ENCODE measurements around the gene CREM.

Gene CREM

GRCh38 chr10:35192645-35193249, 66.1 kb downstream of the CREM start:
- H3K4me1 Mint-ChIP-seq = peaks cover 26 to 36% of the 10 kb centered on the region in 2 donors
- no peak overlapping the region for H3K4me3 Mint-ChIP-seq
- peaks cover 25 to 36% of the 10 kb centered on the region in 2 donors for H3K36me3 Mint-ChIP-seq
- peak overlapping the region; percentile 10 for H3K27ac Mint-ChIP-seq
- DNase-seq = no peak
- ATAC-seq (replicated peaks) = no peak
- no peaks in the 10 kb centered on the region for H3K27me3 Mint-ChIP-seq
- H3K9me3 Mint-ChIP-seq = peaks cover 0 to 2% of the 10 kb centered on the region in 2 donors

GRCh38 chr10:35194471-35194870, 67.8 kb downstream of the CREM start:
- no peak for DNase-seq
- Mint-ChIP-seq H3K27me3 (no peaks in the 10 kb centered on the region), H3K27ac (peak overlapping the region; percentile 51), H3K4me3 (no peak overlapping the region), H3K4me1 (peaks cover 26 to 39% of the 10 kb centered on the region in 2 donors), H3K9me3 (peaks cover 0 to 2% of the 10 kb centered on the region in 2 donors), H3K36me3 (peaks cover 25 to 39% of the 10 kb centered on the region in 2 donors)
- ATAC-seq (replicated peaks) = no peak

GRCh38 chr10:35194906-35195305, 68.3 kb downstream of the CREM start:
- peak overlapping the region; percentile 99 for H3K27ac Mint-ChIP-seq
- peaks cover 22 to 39% of the 10 kb centered on the region in 2 donors for H3K36me3 Mint-ChIP-seq
- H3K27me3 Mint-ChIP-seq = no peaks in the 10 kb centered on the region
- peak overlapping the region; percentile 80 to 91 for H3K4me3 Mint-ChIP-seq
- H3K9me3 Mint-ChIP-seq = peaks cover 0 to 2% of the 10 kb centered on the region in 2 donors
- ATAC-seq (replicated peaks) = peak; percentile 18 to 28
- peaks cover 26 to 39% of the 10 kb centered on the region in 2 donors for H3K4me1 Mint-ChIP-seq
- DNase-seq = peak; percentile 23

GRCh38 chr10:35195361-35196306, 69.0 kb downstream of the CREM start:
- peak; percentile 93 for ATAC-seq (replicated peaks)
- Mint-ChIP-seq H3K4me1 (peaks cover 30 to 45% of the 10 kb centered on the region in 2 donors), H3K36me3 (peaks cover 21 to 44% of the 10 kb centered on the region in 2 donors), H3K27ac (peak overlapping the region; percentile 99), H3K4me3 (peak overlapping the region; percentile 80 to 91), H3K9me3 (peaks cover 0 to 2% of the 10 kb centered on the region in 2 donors), H3K27me3 (no peaks in the 10 kb centered on the region)
- DNase-seq = peak; percentile 84

GRCh38 chr10:35200487-35200886, 73.8 kb downstream of the CREM start:
- no peak overlapping the region for H3K4me3 Mint-ChIP-seq
- DNase-seq = no peak
- H3K9me3 Mint-ChIP-seq = no peaks in the 10 kb centered on the region
- H3K27me3 Mint-ChIP-seq = no peaks in the 10 kb centered on the region
- H3K27ac Mint-ChIP-seq = no peak overlapping the region
- H3K36me3 Mint-ChIP-seq = peaks cover 13 to 38% of the 10 kb centered on the region in 2 donors
- no peak for ATAC-seq (replicated peaks)
- H3K4me1 Mint-ChIP-seq = peaks cover 17 to 33% of the 10 kb centered on the region in 2 donors

GRCh38 chr10:35201234-35201633, 74.6 kb downstream of the CREM start:
- Mint-ChIP-seq H3K4me1 (peaks cover 10 to 27% of the 10 kb centered on the region in 2 donors), H3K27ac (no peak overlapping the region), H3K36me3 (peaks cover 13 to 33% of the 10 kb centered on the region in 2 donors), H3K27me3 (no peaks in the 10 kb centered on the region), H3K4me3 (no peak overlapping the region), H3K9me3 (no peaks in the 10 kb centered on the region)
- no peak for ATAC-seq (replicated peaks)
- DNase-seq = no peak

GRCh38 chr10:35202050-35202449, 75.4 kb downstream of the CREM start:
- no peaks in the 10 kb centered on the region for H3K9me3 Mint-ChIP-seq
- no peak overlapping the region for H3K27ac Mint-ChIP-seq
- no peak overlapping the region for H3K4me3 Mint-ChIP-seq
- H3K27me3 Mint-ChIP-seq = no peaks in the 10 kb centered on the region
- DNase-seq = no peak
- ATAC-seq (replicated peaks) = no peak
- peaks cover 17 to 37% of the 10 kb centered on the region in 2 donors for H3K36me3 Mint-ChIP-seq
- H3K4me1 Mint-ChIP-seq = peaks cover 10 to 27% of the 10 kb centered on the region in 2 donors

GRCh38 chr10:35203745-35204144, 77.1 kb downstream of the CREM start:
- no peak for DNase-seq
- H3K9me3 Mint-ChIP-seq = no peaks in the 10 kb centered on the region
- H3K27me3 Mint-ChIP-seq = no peaks in the 10 kb centered on the region
- peaks cover 22 to 34% of the 10 kb centered on the region in 2 donors for H3K36me3 Mint-ChIP-seq
- ATAC-seq (replicated peaks) = no peak
- peaks cover 12 to 26% of the 10 kb centered on the region in 2 donors for H3K4me1 Mint-ChIP-seq
- no peak overlapping the region for H3K4me3 Mint-ChIP-seq
- no peak overlapping the region for H3K27ac Mint-ChIP-seq

- Mint-ChIP-seq H3K36me3 (peaks cover 28 to 42% of the 10 kb centered on the region in 2 donors), H3K27me3 (no peaks in the 10 kb centered on the region), H3K27ac (no peak overlapping the region), H3K4me3 (no peak overlapping the region), H3K4me1 (peaks cover 18 to 33% of the 10 kb centered on the region in 2 donors), H3K9me3 (no peaks in the 10 kb centered on the region)
- ATAC-seq (replicated peaks) = no peak
- DNase-seq = no peak
Measured at GRCh38 chr10:35204650-35205319, 78.1 kb downstream of the CREM start.

GRCh38 chr10:35206274-35206673, 79.6 kb downstream of the CREM start:
- H3K27me3 Mint-ChIP-seq = no peaks in the 10 kb centered on the region
- no peaks in the 10 kb centered on the region for H3K9me3 Mint-ChIP-seq
- H3K4me1 Mint-ChIP-seq = peaks cover 17 to 24% of the 10 kb centered on the region in 2 donors
- H3K27ac Mint-ChIP-seq = no peak overlapping the region
- ATAC-seq (replicated peaks) (no peak), DNase-seq (no peak)
- H3K4me3 Mint-ChIP-seq = no peak overlapping the region
- H3K36me3 Mint-ChIP-seq = peaks cover 36 to 47% of the 10 kb centered on the region in 2 donors

GRCh38 chr10:35208536-35208935, 81.9 kb downstream of the CREM start:
- no peaks in the 10 kb centered on the region for H3K27me3 Mint-ChIP-seq
- no peaks in the 10 kb centered on the region for H3K9me3 Mint-ChIP-seq
- peak overlapping the region; percentile 85 for H3K27ac Mint-ChIP-seq
- ATAC-seq (replicated peaks) (peak; percentile 60 to 63), DNase-seq (no peak)
- H3K4me1 Mint-ChIP-seq = peaks cover 12% of the 10 kb centered on the region in 2 donors
- peak overlapping the region in 1 of 2 donors; percentile 22 for H3K4me3 Mint-ChIP-seq
- H3K36me3 Mint-ChIP-seq = peaks cover 46 to 59% of the 10 kb centered on the region in 2 donors

GRCh38 chr10:35208949-35209613, 82.4 kb downstream of the CREM start:
- peak; percentile 68 to 84 for ATAC-seq (replicated peaks)
- Mint-ChIP-seq H3K36me3 (peaks cover 49 to 58% of the 10 kb centered on the region in 2 donors), H3K9me3 (no peaks in the 10 kb centered on the region), H3K4me1 (peaks cover 12% of the 10 kb centered on the region in 2 donors), H3K27ac (peak overlapping the region; percentile 85), H3K27me3 (no peaks in the 10 kb centered on the region), H3K4me3 (peak overlapping the region in 1 of 2 donors; percentile 19)
- DNase-seq = no peak

- DNase-seq (no peak), ATAC-seq (replicated peaks) (no peak)
- H3K4me3 Mint-ChIP-seq = no peak overlapping the region
- peaks cover 12% of the 10 kb centered on the region in 2 donors for H3K4me1 Mint-ChIP-seq
- no peaks in the 10 kb centered on the region for H3K27me3 Mint-ChIP-seq
- H3K9me3 Mint-ChIP-seq = no peaks in the 10 kb centered on the region
- H3K27ac Mint-ChIP-seq = no peak overlapping the region
- peaks cover 46 to 57% of the 10 kb centered on the region in 2 donors for H3K36me3 Mint-ChIP-seq
Measured at GRCh38 chr10:35210961-35211360, 84.3 kb downstream of the CREM start.

GRCh38 chr10:35211390-35211789, 84.7 kb downstream of the CREM start:
- Mint-ChIP-seq H3K4me1 (peaks cover 15% of the 10 kb centered on the region in 2 donors), H3K36me3 (peaks cover 46 to 57% of the 10 kb centered on the region in 2 donors), H3K4me3 (no peak overlapping the region), H3K27ac (no peak overlapping the region), H3K27me3 (no peaks in the 10 kb centered on the region), H3K9me3 (no peaks in the 10 kb centered on the region)
- ATAC-seq (replicated peaks) (no peak), DNase-seq (no peak)
